ENCODE results near the gene CDC23. TPM values are rescaled to one million over a fixed set of nuclear protein-coding genes. Genes with fewer than 3 reads are reported as not detected.

CDC23 gene
- total RNA-seq, 1 experiment from 2014 or later: 26.1 TPM

DNA sequence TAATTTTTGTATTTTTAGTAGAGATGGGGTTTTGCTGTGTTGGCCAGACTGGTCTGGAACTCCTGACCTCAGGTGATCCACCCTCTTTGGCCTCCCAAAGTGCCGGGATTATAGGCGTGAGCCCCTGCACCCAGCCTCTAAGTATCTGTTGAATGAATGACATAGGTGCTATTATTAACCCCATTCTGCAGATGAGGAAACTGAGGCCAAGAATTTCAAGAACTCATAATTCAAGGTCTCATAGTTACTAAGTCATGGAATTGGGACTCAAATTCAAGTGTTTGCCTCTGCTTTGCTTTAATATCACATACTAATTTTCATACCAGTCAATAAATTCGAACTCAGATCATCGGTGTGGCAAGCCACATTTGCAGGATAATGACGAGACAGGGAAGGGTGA lies 32.3 kb downstream of the CDC23 start:
- no peaks in the 10 kb centered on the region for H3K27me3 ChIP-seq (ENCODE audit: low read length)
- no peak overlapping the region for H2AFZ ChIP-seq (ENCODE audit: low read length)
- no peak for ATAC-seq
- H3K9ac ChIP-seq (ENCODE audit: low read length): no peak overlapping the region
- TF ChIP-seq EZH2 (IDR thresholded peaks at IDR 0.05; ENCODE audit: low read length, unreplicated experiment): no peak
- TF ChIP-seq, protein P1, sequence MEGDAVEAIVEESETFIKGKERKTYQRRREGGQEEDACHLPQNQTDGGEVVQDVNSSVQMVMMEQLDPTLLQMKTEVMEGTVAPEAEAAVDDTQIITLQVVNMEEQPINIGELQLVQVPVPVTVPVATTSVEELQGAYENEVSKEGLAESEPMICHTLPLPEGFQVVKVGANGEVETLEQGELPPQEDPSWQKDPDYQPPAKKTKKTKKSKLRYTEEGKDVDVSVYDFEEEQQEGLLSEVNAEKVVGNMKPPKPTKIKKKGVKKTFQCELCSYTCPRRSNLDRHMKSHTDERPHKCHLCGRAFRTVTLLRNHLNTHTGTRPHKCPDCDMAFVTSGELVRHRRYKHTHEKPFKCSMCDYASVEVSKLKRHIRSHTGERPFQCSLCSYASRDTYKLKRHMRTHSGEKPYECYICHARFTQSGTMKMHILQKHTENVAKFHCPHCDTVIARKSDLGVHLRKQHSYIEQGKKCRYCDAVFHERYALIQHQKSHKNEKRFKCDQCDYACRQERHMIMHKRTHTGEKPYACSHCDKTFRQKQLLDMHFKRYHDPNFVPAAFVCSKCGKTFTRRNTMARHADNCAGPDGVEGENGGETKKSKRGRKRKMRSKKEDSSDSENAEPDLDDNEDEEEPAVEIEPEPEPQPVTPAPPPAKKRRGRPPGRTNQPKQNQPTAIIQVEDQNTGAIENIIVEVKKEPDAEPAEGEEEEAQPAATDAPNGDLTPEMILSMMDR (conservative IDR thresholded peaks at IDR 0.05; ENCODE audit: low read depth, low read length): no peak
- no peak for TF ChIP-seq EZH2phosphoT487 (IDR thresholded peaks at IDR 0.05; ENCODE audit: borderline replicate concordance, low read length)
- peaks cover 15% of the 10 kb centered on the region for H3K4me1 ChIP-seq (ENCODE audit: insufficient read depth, low read length)
- H4K20me1 ChIP-seq (ENCODE audit: low read length): peaks cover 5% of the 10 kb centered on the region; the same call in 1 of the 2 replicates
- ChIA-PET CTCF (no interaction called here), POLR2A (ENCODE audit: unreplicated experiment) (no interaction called here)
- H3K27ac ChIP-seq (ENCODE audit: low read length): no peak overlapping the region
- peak overlapping the region; percentile 95; the same call in 1 of the 2 replicates for H3K4me3 ChIP-seq (ENCODE audit: low read length)
- intact Hi-C loops (cut with micrococcal nuclease): no loop called here
- peaks cover 48% of the 10 kb centered on the region for H3K36me3 ChIP-seq (ENCODE audit: low read depth, low read length)
- no TSS peak for BruUV-seq (replicated peaks)
- H3F3A ChIP-seq (ENCODE audit: low read length, unreplicated experiment): no peaks in the 10 kb centered on the region
- peak overlapping the region; percentile 95 for H3K4me2 ChIP-seq (ENCODE audit: low read length)
- DNase-seq: no peak
- H3K9me2 ChIP-seq (replicated peaks; ENCODE audit: low read length): no peaks in the 10 kb centered on the region
- peaks cover 55% of the 10 kb centered on the region for H3K79me2 ChIP-seq (ENCODE audit: low read length)
- H3K9me3 ChIP-seq (ENCODE audit: low read length): no peaks in the 10 kb centered on the region

DNA sequence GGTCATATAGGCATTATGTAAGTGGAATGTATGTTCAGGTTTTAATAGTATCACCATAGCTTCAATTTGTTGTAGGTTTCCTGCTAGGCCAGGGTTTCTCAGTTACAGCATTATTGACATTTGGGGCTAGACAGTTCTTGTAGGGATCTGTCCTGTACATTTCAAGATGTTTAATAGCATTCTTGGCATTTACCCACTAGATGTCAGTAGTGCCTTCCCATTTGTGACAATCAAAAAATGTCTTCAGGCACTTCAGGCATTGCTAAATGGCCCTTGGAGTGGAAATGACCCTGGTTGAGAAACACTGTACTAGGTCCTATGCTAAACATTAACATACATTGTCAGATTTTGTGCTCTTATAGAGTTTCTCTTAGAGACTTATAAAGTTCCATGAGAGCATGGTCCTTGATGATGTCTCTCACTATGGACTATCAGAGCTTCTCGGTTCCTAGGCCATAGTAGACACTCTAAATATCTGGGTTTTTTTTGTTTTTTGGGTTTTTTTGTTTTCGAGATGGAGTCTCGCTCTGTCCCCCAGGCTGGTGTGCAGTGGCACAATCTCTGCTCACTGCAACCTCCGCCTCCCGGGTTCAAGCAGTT lies 32.8 kb downstream of the CDC23 start:
- Histone ChIP-seq H3K27me3 (ENCODE audit: low read length) (no peaks in the 10 kb centered on the region), H3K27ac (ENCODE audit: low read length) (no peak overlapping the region), H3K9ac (ENCODE audit: low read length) (peak overlapping the region; percentile 79), H3K9me3 (ENCODE audit: low read length) (no peaks in the 10 kb centered on the region), H3F3A (ENCODE audit: low read length, unreplicated experiment) (no peaks in the 10 kb centered on the region), H3K36me3 (ENCODE audit: low read depth, low read length) (peaks cover 44% of the 10 kb centered on the region), H3K4me2 (ENCODE audit: low read length) (peak overlapping the region; percentile 95), H3K4me1 (ENCODE audit: insufficient read depth, low read length) (peaks cover 15% of the 10 kb centered on the region), H3K9me2 (replicated peaks; ENCODE audit: low read length) (no peaks in the 10 kb centered on the region), H3K79me2 (ENCODE audit: low read length) (peaks cover 57% of the 10 kb centered on the region), H3K4me3 (ENCODE audit: low read length) (peak overlapping the region; percentile 95), H4K20me1 (ENCODE audit: low read length) (peaks cover 5% of the 10 kb centered on the region; the same call in 1 of the 2 replicates), H2AFZ (ENCODE audit: low read length) (no peak overlapping the region)
- POLR2A ChIA-PET (ENCODE audit: unreplicated experiment): no interaction called here
- CTCF ChIA-PET: no interaction called here
- intact Hi-C loops (cut with micrococcal nuclease): no loop called here
- BruUV-seq (replicated peaks): no TSS peak
- DNase-seq: peak; percentile 71
- TF ChIP-seq EZH2phosphoT487 (IDR thresholded peaks at IDR 0.05; ENCODE audit: borderline replicate concordance, low read length): no peak
- TF ChIP-seq, protein P1 (conservative IDR thresholded peaks at IDR 0.05; ENCODE audit: low read depth, low read length): peak; percentile 69
- ATAC-seq: peak; percentile 16

DNA sequence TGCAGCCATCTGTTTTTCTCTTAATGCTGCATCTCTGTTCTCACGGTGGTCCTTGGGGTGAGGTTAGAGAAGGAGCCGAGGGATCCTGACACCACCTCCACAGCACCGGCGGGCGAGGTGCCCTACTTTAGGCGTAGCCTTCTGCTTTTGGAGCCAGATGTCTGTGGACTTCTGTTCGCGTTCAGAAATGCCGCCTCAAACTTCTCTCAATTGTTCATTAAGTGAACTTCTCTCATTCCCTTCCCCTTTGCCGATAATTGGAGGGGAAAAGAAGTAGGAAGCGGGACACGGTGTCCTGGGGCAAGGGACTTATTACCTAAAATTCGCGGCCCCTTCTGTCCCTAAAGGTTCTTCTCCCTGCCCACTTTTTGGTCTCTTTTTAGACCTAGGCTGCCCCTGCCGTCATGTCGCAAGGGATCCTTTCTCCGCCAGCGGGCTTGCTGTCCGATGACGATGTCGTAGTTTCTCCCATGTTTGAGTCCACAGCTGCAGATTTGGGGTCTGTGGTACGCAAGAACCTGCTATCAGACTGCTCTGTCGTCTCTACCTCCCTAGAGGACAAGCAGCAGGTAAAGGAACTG lies 33.8 kb downstream of the CDC23 start:
- intact Hi-C loops (cut with micrococcal nuclease): no loop called here
- ATAC-seq (no peak; the same call in 1 of the 2 replicates), DNase-seq (no peak)
- 0 out of 2 replicates have a peak overlapping the region, but pooled peaks have one; percentile 21 for H3K27ac ChIP-seq (ENCODE audit: low read length)
- peaks cover 35% of the 10 kb centered on the region for H3K36me3 ChIP-seq (ENCODE audit: low read depth, low read length)
- TF ChIP-seq EZH2 (IDR thresholded peaks at IDR 0.05; ENCODE audit: low read length, unreplicated experiment) (no peak), EZH2phosphoT487 (IDR thresholded peaks at IDR 0.05; ENCODE audit: borderline replicate concordance, low read length) (no peak)
- TF ChIP-seq, protein P1 (conservative IDR thresholded peaks at IDR 0.05; ENCODE audit: low read depth, low read length): no peak
- BruUV-seq (replicated peaks): TSS peak; percentile 68
- H3K9me2 ChIP-seq (replicated peaks; ENCODE audit: low read length): no peaks in the 10 kb centered on the region
- no peaks in the 10 kb centered on the region for H3K9me3 ChIP-seq (ENCODE audit: low read length)
- peak overlapping the region; percentile 79 for H3K9ac ChIP-seq (ENCODE audit: low read length)
- H4K20me1 ChIP-seq (ENCODE audit: low read length): peaks cover 5% of the 10 kb centered on the region; the same call in 1 of the 2 replicates
- POLR2A ChIA-PET (ENCODE audit: unreplicated experiment): interaction anchor here (0.6 kb wide), 1 partner anchor 35 kb away, joined by 9 read pairs; no protein-coding TSS in a partner anchor
- H3K4me1 ChIP-seq (ENCODE audit: insufficient read depth, low read length): peaks cover 15% of the 10 kb centered on the region
- H3K27me3 ChIP-seq (ENCODE audit: low read length): no peaks in the 10 kb centered on the region
- peak overlapping the region; percentile 95 for H3K4me3 ChIP-seq (ENCODE audit: low read length)
- peak overlapping the region; percentile 95 for H3K4me2 ChIP-seq (ENCODE audit: low read length)
- H2AFZ ChIP-seq (ENCODE audit: low read length): peak overlapping the region; percentile 76
- peaks cover 57% of the 10 kb centered on the region for H3K79me2 ChIP-seq (ENCODE audit: low read length)
- CTCF ChIA-PET: no interaction called here
- no peaks in the 10 kb centered on the region for H3F3A ChIP-seq (ENCODE audit: low read length, unreplicated experiment)
